Measurements from ENCODE around the gene CUEDC1. TPM values are rescaled to one million over a fixed set of nuclear protein-coding genes. Genes with fewer than 3 reads are reported as not detected.

Gene CUEDC1
- total and polyA plus RNA-seq, 9 of the 15 experiments (the other 6 are each of a cell fraction or from before 2014, with no cell fraction given) = 0.20 to 4.1 (median 1.6) TPM; not detected in 1

DNA sequence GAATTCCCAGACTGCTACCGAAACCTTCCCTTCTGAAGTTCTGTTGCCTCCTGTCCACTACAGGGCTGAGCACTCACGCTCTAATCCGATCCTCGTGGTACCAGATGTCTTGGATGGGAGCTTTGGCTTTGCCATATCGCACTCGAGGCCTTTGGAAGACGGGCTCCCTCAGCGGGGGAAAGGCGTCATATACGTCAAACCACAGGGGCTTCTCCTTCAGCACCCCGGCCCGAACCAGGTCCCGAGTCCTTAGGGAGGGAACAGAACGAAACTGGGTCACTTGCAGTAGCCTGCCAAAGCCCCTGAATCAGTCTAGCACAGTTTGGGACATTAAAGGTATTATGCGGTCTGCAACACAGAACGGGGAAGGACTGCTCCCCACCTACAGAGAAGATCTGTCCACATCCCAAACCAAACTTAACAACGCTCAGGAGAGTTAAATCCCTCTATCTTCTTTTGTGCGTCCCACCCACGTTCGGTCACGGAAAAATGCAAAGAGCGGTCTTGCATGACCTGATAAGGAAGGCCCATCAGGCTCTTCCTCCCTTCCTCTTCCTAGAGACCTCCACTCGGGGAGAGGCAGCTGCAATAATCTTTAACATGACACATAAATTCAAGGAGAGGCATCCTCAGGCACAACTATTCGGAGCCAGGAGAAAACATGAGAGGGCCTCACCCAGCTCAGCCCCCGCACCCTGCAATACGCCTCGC lies 105.9 kb downstream of the CUEDC1 start:
- H4K20me1 ChIP-seq (replicated peaks; ENCODE audit: control insufficient read depth, insufficient read depth, low read length) = no peaks in the 10 kb centered on the region
- WGBS (ENCODE audit: insufficient coverage, low coverage, missing lambda C conversion rate) = 2% methylated on average over 26 of the region's 27 CpGs
- H3K4me3 ChIP-seq = peak overlapping the region; percentile 67
- no peaks in the 10 kb centered on the region for H3K9me3 ChIP-seq (replicated peaks; ENCODE audit: control insufficient read depth, insufficient read depth, low read depth, low read length)
- peak overlapping the region; percentile 86 for H3K4me2 ChIP-seq (ENCODE audit: insufficient read depth, low read length)
- no peaks in the 10 kb centered on the region for H3K27me3 ChIP-seq (ENCODE audit: control insufficient read depth in 2 of 2, insufficient read depth in 2 of 2, low read length in 2 of 2)
- in situ Hi-C loops (cut with MboI) = no loop called here
- peak overlapping the region; percentile 84 for H2AFZ ChIP-seq (ENCODE audit: low read depth, low read length)
- peaks cover 26% of the 10 kb centered on the region for H3K36me3 ChIP-seq (ENCODE audit: control insufficient read depth, insufficient read depth, low read length)
- intact Hi-C loops (cut with micrococcal nuclease) = no loop called here
- CTCF ChIA-PET (ENCODE audit: low intra/inter-chr PET ratio) = interaction anchor here (0.7 kb wide), 1 partner anchor 782 kb away, joined by 3 read pairs; no protein-coding TSS in a partner anchor
- POLR2A ChIA-PET = interaction anchor here (0.7 to 1.9 kb wide), 8 partner anchors 10 to 157 kb away, joined by 3 to 8 read pairs (median 5); partner anchors contain the start of gene SRSF1
- DNase-seq (ENCODE audit: extremely low read depth in 1 of 4, low spot score in 3 of 4) (peak in 1 of 4 experiments; percentile 72), ATAC-seq (peak; percentile 48; the same call in 2 of the 3 replicates), FAIRE-seq (peak; percentile 32)
- TSS peak; percentile 83 for BruUV-seq (replicated peaks)
- H3K27ac ChIP-seq (ENCODE audit: extremely low read depth, low read depth, low read length) = peak overlapping the region; percentile 73
- H3K79me2 ChIP-seq (ENCODE audit: control insufficient read depth, insufficient read depth, low read length) = peaks cover 44% of the 10 kb centered on the region
- peaks cover 32 to 36% of the 10 kb centered on the region in 2 experiments for H3K4me1 ChIP-seq (replicated peaks in 1 of 2; ENCODE audit: control insufficient read depth in 2 of 2, insufficient read depth in 2 of 2, low read length in 2 of 2)
- H3K9ac ChIP-seq (ENCODE audit: insufficient read depth in 1 of 2, low read depth in 2 of 2, low read length in 2 of 2) = peak overlapping the region; percentile 72 to 95
- H3K9me1 ChIP-seq (ENCODE audit: control insufficient read depth, insufficient read depth, low read length) = no peaks in the 10 kb centered on the region
- TF ChIP-seq STAT5B (CRISPR knock-in tag; IDR thresholded peaks at IDR 0.05) (no peak), POLR2AphosphoS5 (IDR thresholded peaks at IDR 0.05; ENCODE audit: control insufficient read depth, insufficient read depth, low read depth, low read length) (peak; percentile 23; the same call in 1 of the 2 replicates), KDM1A (IDR thresholded peaks at IDR 0.05) (no peak), NUFIP1 (IDR thresholded peaks at IDR 0.05; ENCODE audit: partially characterized antibody) (no peak)
- TF ChIP-seq, protein P1, sequence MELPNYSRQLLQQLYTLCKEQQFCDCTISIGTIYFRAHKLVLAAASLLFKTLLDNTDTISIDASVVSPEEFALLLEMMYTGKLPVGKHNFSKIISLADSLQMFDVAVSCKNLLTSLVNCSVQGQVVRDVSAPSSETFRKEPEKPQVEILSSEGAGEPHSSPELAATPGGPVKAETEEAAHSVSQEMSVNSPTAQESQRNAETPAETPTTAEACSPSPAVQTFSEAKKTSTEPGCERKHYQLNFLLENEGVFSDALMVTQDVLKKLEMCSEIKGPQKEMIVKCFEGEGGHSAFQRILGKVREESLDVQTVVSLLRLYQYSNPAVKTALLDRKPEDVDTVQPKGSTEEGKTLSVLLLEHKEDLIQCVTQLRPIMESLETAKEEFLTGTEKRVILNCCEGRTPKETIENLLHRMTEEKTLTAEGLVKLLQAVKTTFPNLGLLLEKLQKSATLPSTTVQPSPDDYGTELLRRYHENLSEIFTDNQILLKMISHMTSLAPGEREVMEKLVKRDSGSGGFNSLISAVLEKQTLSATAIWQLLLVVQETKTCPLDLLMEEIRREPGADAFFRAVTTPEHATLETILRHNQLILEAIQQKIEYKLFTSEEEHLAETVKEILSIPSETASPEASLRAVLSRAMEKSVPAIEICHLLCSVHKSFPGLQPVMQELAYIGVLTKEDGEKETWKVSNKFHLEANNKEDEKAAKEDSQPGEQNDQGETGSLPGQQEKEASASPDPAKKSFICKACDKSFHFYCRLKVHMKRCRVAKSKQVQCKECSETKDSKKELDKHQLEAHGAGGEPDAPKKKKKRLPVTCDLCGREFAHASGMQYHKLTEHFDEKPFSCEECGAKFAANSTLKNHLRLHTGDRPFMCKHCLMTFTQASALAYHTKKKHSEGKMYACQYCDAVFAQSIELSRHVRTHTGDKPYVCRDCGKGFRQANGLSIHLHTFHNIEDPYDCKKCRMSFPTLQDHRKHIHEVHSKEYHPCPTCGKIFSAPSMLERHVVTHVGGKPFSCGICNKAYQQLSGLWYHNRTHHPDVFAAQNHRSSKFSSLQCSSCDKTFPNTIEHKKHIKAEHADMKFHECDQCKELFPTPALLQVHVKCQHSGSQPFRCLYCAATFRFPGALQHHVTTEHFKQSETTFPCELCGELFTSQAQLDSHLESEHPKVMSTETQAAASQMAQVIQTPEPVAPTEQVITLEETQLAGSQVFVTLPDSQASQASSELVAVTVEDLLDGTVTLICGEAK (IDR thresholded peaks at IDR 0.05) = no peak
- TF ChIP-seq, protein P1 (CRISPR knock-in tag; IDR thresholded peaks at IDR 0.05) = peak; percentile 29; the same call in 1 of the 2 replicates
- TF ChIP-seq, protein P2, sequence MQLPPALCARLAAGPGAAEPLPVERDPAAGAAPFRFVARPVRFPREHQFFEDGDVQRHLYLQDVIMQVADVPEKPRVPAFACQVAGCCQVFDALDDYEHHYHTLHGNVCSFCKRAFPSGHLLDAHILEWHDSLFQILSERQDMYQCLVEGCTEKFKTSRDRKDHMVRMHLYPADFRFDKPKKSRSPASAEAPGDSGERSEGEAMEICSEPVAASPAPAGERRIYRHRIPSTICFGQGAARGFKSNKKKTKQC (CRISPR knock-in tag; IDR thresholded peaks at IDR 0.05) = no peak
